Caco-2 (cell line): ENCODE results near the gene HNMT. TPM values are rescaled to one million over a fixed set of nuclear protein-coding genes. Genes with fewer than 3 reads are reported as not detected.
A peak's percentile ranks its signal among the peaks of the same experiment; 100 is the strongest.

Experiments
- BruUV-seq: library from RNA; stranded (reverse); fragments of 400-500 nt; replicated peaks from 2 replicates; lab custom pipeline; 2021; lab: Mats Ljungman, UMichigan
- CTCF ChIA-PET: fragments of 300-600 bp; sonication (Branson Sonifier 250); formaldehyde crosslinking; loops from one replicate; lab custom pipeline; 2022; ENCODE audit warnings: antibody characterized with exemption; lab: Charles Lee
- POLR2A ChIA-PET: fragments of 300-600 bp; sonication (Branson Sonifier 250); formaldehyde crosslinking; loops from one replicate; lab custom pipeline; 2022; ENCODE audit warnings: antibody characterized with exemption; lab: Charles Lee
- DNase-seq, 2 experiments: peaks; one replicate each; pipeline versions ENCODE4 v3.0.0 to v3.0.0-alpha.2; 2020 to 2022
- H3K27me3 ChIP-seq: replicated peaks from 2 replicates; pipeline ENCODE4 v1.6.0; 2011; ENCODE audit warnings: low read length; ENCODE audit not compliant: control insufficient read depth, insufficient read depth
- H3K36me3 ChIP-seq: 2 replicates; pipeline ENCODE4 v1.5.1; 2011; ENCODE audit warnings: low read length; ENCODE audit not compliant: control insufficient read depth, insufficient read depth
- H3K4me1 ChIP-seq: fragments of 250-450 bp; sonication (Bioruptor Pico); 2 replicates; pipeline ENCODE4 v1.5.1; 2020; ENCODE audit warnings: mild to moderate bottlenecking
- H3K4me3 ChIP-seq: 2 replicates; pipeline ENCODE4 v1.5.1; 2011; ENCODE audit warnings: low read depth, mild to moderate bottlenecking, control low read depth, low read length
- H3K9me3 ChIP-seq: fragments of 250-450 bp; sonication (Bioruptor Pico); 2 replicates; pipeline ENCODE4 v1.5.1; 2020; ENCODE audit warnings: mild to moderate bottlenecking, moderate library complexity
- H3K27ac Mint-ChIP-seq: one replicate; pipeline ENCODE4 v1.8.0; 2022; ENCODE audit warnings: mixed read lengths; ENCODE audit not compliant: unreplicated experiment
- H3K27me3 Mint-ChIP-seq: one replicate; pipeline ENCODE4 v1.8.0; 2022; ENCODE audit warnings: mixed read lengths; ENCODE audit not compliant: insufficient read depth, unreplicated experiment
- H3K36me3 Mint-ChIP-seq: one replicate; pipeline ENCODE4 v1.8.0; 2022; ENCODE audit warnings: mild to moderate bottlenecking, mixed read lengths; ENCODE audit not compliant: insufficient read depth, unreplicated experiment
- H3K4me1 Mint-ChIP-seq: one replicate; pipeline ENCODE4 v1.8.0; 2022; ENCODE audit warnings: low read depth, mixed read lengths; ENCODE audit not compliant: unreplicated experiment
- H3K4me3 Mint-ChIP-seq: one replicate; pipeline ENCODE4 v1.8.0; 2022; ENCODE audit warnings: mild to moderate bottlenecking, moderate library complexity, mixed read lengths; ENCODE audit not compliant: unreplicated experiment
- H3K9me3 Mint-ChIP-seq: one replicate; pipeline ENCODE4 v1.8.0; 2022; ENCODE audit warnings: mixed read lengths; ENCODE audit not compliant: unreplicated experiment
- intact Hi-C: fragments of 100-400 bp; cut with micrococcal nuclease; formaldehyde crosslinking; loops from one replicate; pipeline ENCODE4 v1.10.0; 2022; ENCODE audit not compliant: unreplicated experiment
- total RNA-seq: library from RNA; stranded (reverse); gene quantifications from 2 replicates; pipeline ENCODE4 v1.2.3, GENCODE V29; 2022
- TF ChIP-seq, protein P1 (sequence below), 2 experiments: fragments of 200-600 bp in 1 of 2; IDR thresholded peaks; 1 replicate in 1 of 2; 2 replicates in 1 of 2; pipeline versions ENCODE4 v1.5.1 to v1.8.0; 2011 to 2022; ENCODE audit warnings: antibody characterized with exemption in 1 of 2, control low read depth in 1 of 2, inconsistent platforms in 1 of 2, low read depth in 1 of 2, low read length in 1 of 2, mild to moderate bottlenecking in 1 of 2, moderate library complexity in 1 of 2; ENCODE audit not compliant: insufficient read depth in 1 of 2, severe bottlenecking in 1 of 2, unreplicated experiment in 1 of 2

The HNMT gene
- total RNA-seq, 1 experiment from 2014 or later, result 42.8 TPM

DNA sequence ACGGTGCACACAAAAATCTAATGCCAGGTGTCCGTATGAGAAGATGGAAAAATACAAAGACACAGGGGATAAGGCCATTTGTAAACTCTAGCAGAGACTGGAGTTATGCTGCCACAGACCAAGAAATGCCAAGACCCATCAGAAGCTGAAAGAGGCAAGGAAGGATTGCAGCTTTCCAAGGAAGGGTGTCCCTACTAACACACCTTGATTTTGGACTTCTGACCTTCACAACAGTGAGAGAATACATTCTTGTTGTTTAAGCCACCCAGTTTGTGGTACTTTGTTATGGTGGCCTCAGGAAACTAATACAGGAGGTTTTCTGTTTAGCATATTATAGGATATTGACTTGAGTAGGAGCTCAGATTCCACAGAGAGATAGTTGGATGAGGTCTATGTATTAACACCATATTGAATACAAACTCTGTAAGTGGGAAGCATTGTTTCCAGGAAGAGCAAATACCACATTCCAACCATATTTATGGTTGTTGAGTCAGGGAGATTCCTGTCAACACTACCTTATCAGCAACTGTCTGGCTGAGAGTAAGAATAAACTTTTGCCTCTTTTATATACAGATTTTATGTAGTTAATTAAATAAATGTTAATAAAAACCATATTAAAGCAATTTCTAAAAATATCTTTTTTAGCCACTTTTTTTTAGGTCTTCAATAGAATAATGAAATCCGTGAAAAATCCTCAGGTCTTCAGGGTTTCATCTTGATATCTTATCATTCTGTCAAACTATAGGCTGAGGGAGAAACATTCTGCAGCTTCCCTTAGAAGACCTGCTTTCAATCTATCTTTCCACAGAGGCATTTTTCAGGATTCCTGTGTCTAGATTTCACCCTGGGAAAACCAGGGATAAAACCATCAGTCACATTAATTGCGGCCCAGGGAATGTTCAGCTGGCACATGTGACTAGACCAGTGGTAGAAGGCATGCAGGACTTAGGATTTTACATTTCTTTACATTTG is 35.4 kb upstream of the HNMT start:
- ChIA-PET POLR2A (interaction anchor here (0.6 to 2.0 kb wide), 2 partner anchors 26 to 35 kb away, joined by 4 to 11 read pairs; partner anchors contain the start of gene HNMT), CTCF (interaction anchor here (0.7 to 1.5 kb wide), 5 partner anchors 13 to 161 kb away, joined by 3 to 4 read pairs (median 3); no protein-coding TSS in a partner anchor)
- no TSS peak for BruUV-seq
- TF ChIP-seq, protein P1, sequence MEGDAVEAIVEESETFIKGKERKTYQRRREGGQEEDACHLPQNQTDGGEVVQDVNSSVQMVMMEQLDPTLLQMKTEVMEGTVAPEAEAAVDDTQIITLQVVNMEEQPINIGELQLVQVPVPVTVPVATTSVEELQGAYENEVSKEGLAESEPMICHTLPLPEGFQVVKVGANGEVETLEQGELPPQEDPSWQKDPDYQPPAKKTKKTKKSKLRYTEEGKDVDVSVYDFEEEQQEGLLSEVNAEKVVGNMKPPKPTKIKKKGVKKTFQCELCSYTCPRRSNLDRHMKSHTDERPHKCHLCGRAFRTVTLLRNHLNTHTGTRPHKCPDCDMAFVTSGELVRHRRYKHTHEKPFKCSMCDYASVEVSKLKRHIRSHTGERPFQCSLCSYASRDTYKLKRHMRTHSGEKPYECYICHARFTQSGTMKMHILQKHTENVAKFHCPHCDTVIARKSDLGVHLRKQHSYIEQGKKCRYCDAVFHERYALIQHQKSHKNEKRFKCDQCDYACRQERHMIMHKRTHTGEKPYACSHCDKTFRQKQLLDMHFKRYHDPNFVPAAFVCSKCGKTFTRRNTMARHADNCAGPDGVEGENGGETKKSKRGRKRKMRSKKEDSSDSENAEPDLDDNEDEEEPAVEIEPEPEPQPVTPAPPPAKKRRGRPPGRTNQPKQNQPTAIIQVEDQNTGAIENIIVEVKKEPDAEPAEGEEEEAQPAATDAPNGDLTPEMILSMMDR (IDR thresholded peaks at IDR 0.05; ENCODE audit: insufficient read depth in 1 of 2, low read depth in 1 of 2, low read length in 1 of 2, severe bottlenecking in 1 of 2, unreplicated experiment in 1 of 2), result no peak
- Histone ChIP-seq H3K4me1 (peaks cover 21% of the 10 kb centered on the region), H3K9me3 (no peaks in the 10 kb centered on the region), H3K27me3 (no peaks in the 10 kb centered on the region), H3K36me3 (no peaks in the 10 kb centered on the region), H3K4me3 (no peak overlapping the region)
- no peaks in the 10 kb centered on the region for H3K27me3 Mint-ChIP-seq
- no peaks in the 10 kb centered on the region for H3K36me3 Mint-ChIP-seq
- intact Hi-C loops, result loop anchor here (1.0 to 10.0 kb wide), 4 partner anchors 18 to 796 kb away; partner anchors contain the start of gene HNMT
- H3K9me3 Mint-ChIP-seq, result peaks cover 16% of the 10 kb centered on the region
- DNase-seq, result peak; percentile 49 to 71
- H3K4me1 Mint-ChIP-seq, result peaks cover 20% of the 10 kb centered on the region
- H3K27ac Mint-ChIP-seq, result peak overlapping the region; percentile 91
- peak overlapping the region; percentile 37 for H3K4me3 Mint-ChIP-seq

DNA sequence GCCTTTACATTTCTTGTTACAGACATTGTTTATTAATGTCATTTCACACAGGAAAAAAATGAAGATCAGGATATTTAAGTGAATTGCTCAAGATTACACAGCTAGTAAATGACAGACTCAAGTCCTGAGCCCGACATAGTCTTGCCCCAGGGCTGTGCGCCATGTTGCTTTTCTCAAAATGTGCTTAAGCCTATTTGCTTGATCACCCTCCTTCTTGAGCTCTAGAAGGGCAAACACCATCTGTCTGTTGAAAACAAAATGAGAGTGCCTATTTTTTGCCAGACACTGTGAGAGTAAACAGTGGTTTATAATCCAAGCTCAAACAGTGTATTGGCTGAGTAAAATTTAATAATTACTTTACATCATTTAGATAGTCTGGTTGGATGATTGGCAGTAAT is 34.8 kb upstream of the HNMT start:
- Histone ChIP-seq H3K9me3 (no peaks in the 10 kb centered on the region), H3K27me3 (no peaks in the 10 kb centered on the region), H3K4me3 (no peak overlapping the region), H3K4me1 (peaks cover 21% of the 10 kb centered on the region), H3K36me3 (no peaks in the 10 kb centered on the region)
- no peaks in the 10 kb centered on the region for H3K27me3 Mint-ChIP-seq
- peaks cover 16% of the 10 kb centered on the region for H3K9me3 Mint-ChIP-seq
- no TSS peak for BruUV-seq
- peaks cover 20% of the 10 kb centered on the region for H3K4me1 Mint-ChIP-seq
- TF ChIP-seq, protein P1 (IDR thresholded peaks at IDR 0.05; ENCODE audit: insufficient read depth in 1 of 2, low read depth in 1 of 2, low read length in 1 of 2, severe bottlenecking in 1 of 2, unreplicated experiment in 1 of 2), result no peak
- peak overlapping the region; percentile 27 for H3K4me3 Mint-ChIP-seq
- intact Hi-C loops, result loop anchor here (1.0 to 10.0 kb wide), 4 partner anchors 17 to 795 kb away; partner anchors contain the start of gene HNMT
- POLR2A ChIA-PET, result interaction anchor here (2.0 kb wide), 1 partner anchor 35 kb away, joined by 11 read pairs; the partner anchor contains the start of gene HNMT
- peak overlapping the region; percentile 91 for H3K27ac Mint-ChIP-seq
- H3K36me3 Mint-ChIP-seq, result no peaks in the 10 kb centered on the region
- CTCF ChIA-PET, result interaction anchor here (0.7 to 1.5 kb wide), 2 partner anchors 13 to 161 kb away, joined by 3 read pairs; no protein-coding TSS in a partner anchor
- peak in 1 of 2 experiments; percentile 16 for DNase-seq

DNA sequence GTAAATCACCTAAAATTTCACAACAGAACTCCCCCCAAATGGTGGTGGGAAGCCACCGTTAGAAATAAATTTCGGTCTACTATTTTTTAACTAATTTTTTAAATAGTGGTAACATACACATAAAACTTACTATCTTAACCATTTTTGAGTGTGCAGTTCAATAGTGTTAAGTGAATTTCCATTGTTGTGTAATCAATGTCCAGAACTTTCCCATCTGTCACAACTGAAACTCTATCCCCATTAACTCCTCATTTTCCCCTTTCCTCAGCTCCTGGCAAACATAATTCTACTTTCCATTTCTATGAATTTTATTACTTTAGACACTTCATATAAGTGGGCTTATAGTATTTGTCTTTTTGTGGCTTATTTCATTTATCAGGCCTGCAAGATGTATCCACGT is 34.1 kb upstream of the HNMT start:
- Mint-ChIP-seq H3K4me1 (peaks cover 20% of the 10 kb centered on the region), H3K9me3 (peaks cover 19% of the 10 kb centered on the region), H3K27me3 (no peaks in the 10 kb centered on the region), H3K4me3 (no peak overlapping the region), H3K36me3 (no peaks in the 10 kb centered on the region), H3K27ac (peak overlapping the region; percentile 91)
- Histone ChIP-seq H3K9me3 (peaks cover 3% of the 10 kb centered on the region; the same call in 1 of the 2 replicates), H3K27me3 (no peaks in the 10 kb centered on the region), H3K4me1 (peaks cover 21% of the 10 kb centered on the region), H3K4me3 (no peak overlapping the region), H3K36me3 (no peaks in the 10 kb centered on the region)
- POLR2A ChIA-PET, result interaction anchor here (2.0 kb wide), 1 partner anchor 34 kb away, joined by 11 read pairs; the partner anchor contains the start of gene HNMT
- CTCF ChIA-PET, result interaction anchor here (1.5 kb wide), 1 partner anchor 160 kb away, joined by 3 read pairs; no protein-coding TSS in a partner anchor
- intact Hi-C loops, result no loop called here
- TF ChIP-seq, protein P1 (IDR thresholded peaks at IDR 0.05; ENCODE audit: insufficient read depth in 1 of 2, low read depth in 1 of 2, low read length in 1 of 2, severe bottlenecking in 1 of 2, unreplicated experiment in 1 of 2), result no peak
- DNase-seq, result no peak
- BruUV-seq, result no TSS peak
